ENCODE data around the gene KCNJ1. TPM values are rescaled to one million over a fixed set of nuclear protein-coding genes. Genes with fewer than 3 reads are reported as not detected.

Gene KCNJ1
- total and polyA plus RNA-seq, 2 of the 8 experiments (the other 6 are each of a cell fraction or from before 2014, with no cell fraction given): 0.17 to 0.23 TPM

- H2BK120ac ChIP-seq (replicated peaks; ENCODE audit: low read depth, low read length): no peak overlapping the region
- H2BK15ac ChIP-seq (ENCODE audit: low read length): no peak overlapping the region
- no peaks in the 10 kb centered on the region for H3K79me2 ChIP-seq (ENCODE audit: control insufficient read depth in 1 of 2, insufficient read depth in 2 of 2, low read length in 2 of 2)
- no peak overlapping the region for H2AK5ac ChIP-seq (ENCODE audit: low read depth, low read length)
- H3K4me1 ChIP-seq (replicated peaks in 1 of 4; ENCODE audit: control insufficient read depth in 3 of 4, insufficient read depth in 4 of 4, low read length in 3 of 4): no peaks in the 10 kb centered on the region
- H3K27me3 ChIP-seq (replicated peaks in 1 of 4; ENCODE audit: control insufficient read depth in 3 of 4, extremely low read depth in 1 of 4, insufficient read depth in 3 of 4, low read length in 3 of 4): peaks cover 0 to 3% (median 0%) of the 10 kb centered on the region in 4 experiments; a peak in 3 of 7 replicates
- no peaks in the 10 kb centered on the region for H3K36me3 ChIP-seq (ENCODE audit: control insufficient read depth in 2 of 4, insufficient read depth in 4 of 4, low read length in 3 of 4)
- no peak overlapping the region for H3K18ac ChIP-seq (ENCODE audit: extremely low read depth, low read length)
- no peaks in the 10 kb centered on the region for H3K79me1 ChIP-seq (ENCODE audit: low read depth, low read length)
- CTCF ChIA-PET (ENCODE audit: partially characterized antibody): interaction anchor here (0.5 to 8.9 kb wide), 83 partner anchors 8 to 794 kb away, joined by 3 to 147 read pairs (median 4); partner anchors contain the start of gene FLI1
- no peak overlapping the region for H4K8ac ChIP-seq (ENCODE audit: extremely low read depth, insufficient read depth, low read length)
- H4K20me1 ChIP-seq (replicated peaks in 1 of 2; ENCODE audit: control insufficient read depth in 1 of 2, insufficient read depth in 2 of 2, low read length in 2 of 2): no peaks in the 10 kb centered on the region
- no peak overlapping the region for H3K56ac ChIP-seq (replicated peaks; ENCODE audit: insufficient read length, low read depth, low read length)
- no peak overlapping the region for H2BK20ac ChIP-seq (ENCODE audit: low read length)
- DNase-seq (ENCODE audit: low read depth in 1 of 2, low spot score in 2 of 2): no peak
- H3K14ac ChIP-seq (ENCODE audit: insufficient read length): no peak overlapping the region
- no peak overlapping the region for H3K23ac ChIP-seq (ENCODE audit: insufficient read length)
- no peak overlapping the region for H3K9ac ChIP-seq (replicated peaks in 1 of 4; ENCODE audit: extremely low read depth in 1 of 4, low read depth in 3 of 4, low read length in 3 of 4)
- H3K27ac ChIP-seq (ENCODE audit: low read depth, low read length): no peak overlapping the region
- H2BK12ac ChIP-seq (ENCODE audit: low read depth, low read length): no peak overlapping the region
- H3K9me3 ChIP-seq (ENCODE audit: insufficient read depth in 2 of 2, low read depth in 1 of 2, low read length in 1 of 2): no peaks in the 10 kb centered on the region
- POLR2A ChIA-PET (ENCODE audit: partially characterized antibody): no interaction called here
- FAIRE-seq: no peak
- H3K23me2 ChIP-seq (ENCODE audit: low read depth, low read length): 0 out of 2 replicates have a peak, but pooled peaks cover 2% of the 10 kb centered on the region
- no peak overlapping the region for H3K4me3 ChIP-seq (ENCODE audit: extremely low read depth in 1 of 4, insufficient read depth in 2 of 4, low read depth in 3 of 4, low read length in 4 of 4)
- H3K4me2 ChIP-seq (ENCODE audit: insufficient read depth in 1 of 2, low read depth in 2 of 2, low read length in 2 of 2): no peak overlapping the region
- H4K5ac ChIP-seq (ENCODE audit: insufficient read length, low read depth, low read length): no peak overlapping the region
- no peak overlapping the region for H2BK5ac ChIP-seq (ENCODE audit: low read depth, low read length)
- 85% methylated on average over 11 of the region's 11 CpGs; no CpG with 5 or more reads in 1 of the 2 experiments for WGBS, 2 experiments (ENCODE audit: extremely low coverage in 1 of 2, insufficient coverage in 1 of 2, insufficient read length in 1 of 2, insufficient replicate concordance in 2 of 2, low coverage in 1 of 2, low lambda C conversion rate in 2 of 2, missing lambda C conversion rate in 1 of 2)
- no peak overlapping the region for H4K91ac ChIP-seq (replicated peaks; ENCODE audit: insufficient read length, low read length)
- no peak overlapping the region for H2AFZ ChIP-seq (ENCODE audit: low read length)
- H3K4ac ChIP-seq (replicated peaks; ENCODE audit: insufficient read length, low read depth, low read length): no peak overlapping the region
- TF ChIP-seq TCF12 (IDR thresholded peaks at IDR 0.05; ENCODE audit: low read depth, low read length): no peak
- TF ChIP-seq RFX5 (IDR thresholded peaks at IDR 0.05; ENCODE audit: borderline replicate concordance, low read depth, low read length): no peak
- no peak for TF ChIP-seq USF2 (IDR thresholded peaks at IDR 0.05; ENCODE audit: low read length)
- TF ChIP-seq KDM1A (IDR thresholded peaks at IDR 0.05; ENCODE audit: borderline replicate concordance, low read length): no peak
- TF ChIP-seq MAX (IDR thresholded peaks at IDR 0.05): no peak
- no peak for TF ChIP-seq NRF1 (IDR thresholded peaks at IDR 0.05; ENCODE audit: low read depth, low read length)
- no peak for TF ChIP-seq KDM5A (IDR thresholded peaks at IDR 0.05; ENCODE audit: low read length)
- TF ChIP-seq SP4 (IDR thresholded peaks at IDR 0.05; ENCODE audit: low read length): no peak
- no peak for TF ChIP-seq CEBPB (IDR thresholded peaks at IDR 0.05; ENCODE audit: low read depth, low read length)
- no peak for TF ChIP-seq HDAC2 (IDR thresholded peaks at IDR 0.05; ENCODE audit: borderline replicate concordance in 1 of 2, low read depth in 2 of 2, low read length in 2 of 2)
These were observed 36.6 kb downstream of the KCNJ1 start for GRCh38 chr11:128830290-128831173.

All from H1 (cell line).